ENCODE results near the gene COX15. TPM values are rescaled to one million over a fixed set of nuclear protein-coding genes. Genes with fewer than 3 reads are reported as not detected.

The COX15 gene
- total and polyA plus RNA-seq, 2 of the 8 experiments (the other 6 are each of a cell fraction or from before 2014, with no cell fraction given) = 17.5 to 36.6 TPM

DNA sequence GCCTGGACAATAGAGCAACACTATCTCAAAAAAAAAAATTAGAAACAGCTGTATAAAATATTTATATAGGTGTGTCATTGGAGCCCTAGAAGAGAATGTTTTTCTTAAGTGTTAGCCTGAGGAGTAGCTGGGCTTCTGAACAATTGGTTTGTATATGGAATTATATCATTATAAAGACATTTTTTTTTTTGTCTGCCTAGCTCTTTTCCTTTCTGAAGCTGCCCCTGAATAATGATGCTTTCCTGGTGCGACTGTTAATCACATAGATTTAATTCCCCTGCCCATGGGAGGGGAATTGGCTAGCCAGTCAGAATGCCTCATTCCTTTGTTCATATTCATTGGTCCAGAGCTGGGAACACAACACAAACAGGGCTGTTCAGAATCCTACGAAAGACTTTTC is 36.6 kb upstream of the COX15 start:
- Histone ChIP-seq H3K4me2 (ENCODE audit: insufficient read depth in 1 of 2, low read depth in 2 of 2, low read length in 2 of 2) (no peak overlapping the region), H4K8ac (ENCODE audit: extremely low read depth, insufficient read depth, low read length) (no peak overlapping the region), H2BK12ac (ENCODE audit: low read depth, low read length) (no peak overlapping the region), H3K14ac (ENCODE audit: insufficient read length) (no peak overlapping the region), H3K79me1 (ENCODE audit: low read depth, low read length) (no peaks in the 10 kb centered on the region), H3K27ac (ENCODE audit: low read depth, low read length) (no peak overlapping the region), H3K56ac (replicated peaks; ENCODE audit: insufficient read length, low read depth, low read length) (no peak overlapping the region), H4K91ac (replicated peaks; ENCODE audit: insufficient read length, low read length) (no peak overlapping the region), H3K4me3 (ENCODE audit: extremely low read depth in 1 of 4, insufficient read depth in 2 of 4, low read depth in 3 of 4, low read length in 4 of 4) (no peak overlapping the region), H4K5ac (ENCODE audit: insufficient read length, low read depth, low read length) (no peak overlapping the region), H2AK5ac (ENCODE audit: low read depth, low read length) (no peak overlapping the region), H3K4ac (replicated peaks; ENCODE audit: insufficient read length, low read depth, low read length) (no peak overlapping the region), H3K23me2 (ENCODE audit: low read depth, low read length) (no peaks in the 10 kb centered on the region), H3K27me3 (replicated peaks in 1 of 4; ENCODE audit: control insufficient read depth in 3 of 4, extremely low read depth in 1 of 4, insufficient read depth in 3 of 4, low read length in 3 of 4) (no peaks in the 10 kb centered on the region), H2AFZ (ENCODE audit: low read length) (no peak overlapping the region), H3K18ac (ENCODE audit: extremely low read depth, low read length) (no peak overlapping the region), H2BK120ac (replicated peaks; ENCODE audit: low read depth, low read length) (no peak overlapping the region), H3K9me3 (ENCODE audit: insufficient read depth in 2 of 2, low read depth in 1 of 2, low read length in 1 of 2) (no peaks in the 10 kb centered on the region), H4K20me1 (replicated peaks in 1 of 2; ENCODE audit: control insufficient read depth in 1 of 2, insufficient read depth in 2 of 2, low read length in 2 of 2) (no peaks in the 10 kb centered on the region), H3K4me1 (replicated peaks in 1 of 4; ENCODE audit: control insufficient read depth in 3 of 4, insufficient read depth in 4 of 4, low read length in 3 of 4) (no peaks in the 10 kb centered on the region), H2BK5ac (ENCODE audit: low read depth, low read length) (no peak overlapping the region), H2BK15ac (ENCODE audit: low read length) (no peak overlapping the region), H3K79me2 (ENCODE audit: control insufficient read depth in 1 of 2, insufficient read depth in 2 of 2, low read length in 2 of 2) (no peaks in the 10 kb centered on the region), H3K23ac (ENCODE audit: insufficient read length) (no peak overlapping the region), H3K9ac (replicated peaks in 1 of 4; ENCODE audit: extremely low read depth in 1 of 4, low read depth in 3 of 4, low read length in 3 of 4) (no peak overlapping the region), H3K36me3 (ENCODE audit: control insufficient read depth in 2 of 4, insufficient read depth in 4 of 4, low read length in 3 of 4) (no peaks in the 10 kb centered on the region), H2BK20ac (ENCODE audit: low read length) (no peak overlapping the region)
- POLR2A ChIA-PET (ENCODE audit: partially characterized antibody) = interaction anchor here (1.0 to 1.2 kb wide), 2 partner anchors 16 to 147 kb away, joined by 3 read pairs; no protein-coding TSS in a partner anchor
- no peak for FAIRE-seq
- no peak for DNase-seq (ENCODE audit: low read depth in 1 of 2, low spot score in 2 of 2)
- CTCF ChIA-PET (ENCODE audit: partially characterized antibody) = interaction anchor here (0.6 to 1.1 kb wide), 3 partner anchors 14 to 36 kb away, joined by 3 to 4 read pairs (median 3); partner anchors contain the start of gene ABCC2
- 81% methylated on average over 2 of the region's 2 CpGs; no CpG with 5 or more reads in 1 of the 2 experiments for WGBS, 2 experiments (ENCODE audit: extremely low coverage in 1 of 2, insufficient coverage in 1 of 2, insufficient read length in 1 of 2, insufficient replicate concordance in 2 of 2, low coverage in 1 of 2, low lambda C conversion rate in 2 of 2, missing lambda C conversion rate in 1 of 2)
- TF ChIP-seq RBBP5 (IDR thresholded peaks at IDR 0.05; ENCODE audit: borderline replicate concordance, low read depth, low read length) = no peak
- no peak for TF ChIP-seq TAF1 (IDR thresholded peaks at IDR 0.05; ENCODE audit: low read depth, low read length)
- no peak for TF ChIP-seq RAD21 (IDR thresholded peaks at IDR 0.05 in 1 of 2, conservative IDR thresholded peaks at IDR 0.05 in 1 of 2; ENCODE audit: low read depth in 2 of 2, low read length in 2 of 2)
- TF ChIP-seq CEBPB (IDR thresholded peaks at IDR 0.05; ENCODE audit: low read depth, low read length) = no peak
- TF ChIP-seq BACH1 (IDR thresholded peaks at IDR 0.05; ENCODE audit: low read length) = no peak
- TF ChIP-seq, protein P1, sequence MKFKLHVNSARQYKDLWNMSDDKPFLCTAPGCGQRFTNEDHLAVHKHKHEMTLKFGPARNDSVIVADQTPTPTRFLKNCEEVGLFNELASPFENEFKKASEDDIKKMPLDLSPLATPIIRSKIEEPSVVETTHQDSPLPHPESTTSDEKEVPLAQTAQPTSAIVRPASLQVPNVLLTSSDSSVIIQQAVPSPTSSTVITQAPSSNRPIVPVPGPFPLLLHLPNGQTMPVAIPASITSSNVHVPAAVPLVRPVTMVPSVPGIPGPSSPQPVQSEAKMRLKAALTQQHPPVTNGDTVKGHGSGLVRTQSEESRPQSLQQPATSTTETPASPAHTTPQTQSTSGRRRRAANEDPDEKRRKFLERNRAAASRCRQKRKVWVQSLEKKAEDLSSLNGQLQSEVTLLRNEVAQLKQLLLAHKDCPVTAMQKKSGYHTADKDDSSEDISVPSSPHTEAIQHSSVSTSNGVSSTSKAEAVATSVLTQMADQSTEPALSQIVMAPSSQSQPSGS (IDR thresholded peaks at IDR 0.05; ENCODE audit: low read length) = no peak
- no peak for TF ChIP-seq CHD1 (IDR thresholded peaks at IDR 0.05; ENCODE audit: low read depth, low read length)
- no peak for TF ChIP-seq EGR1 (IDR thresholded peaks at IDR 0.05; ENCODE audit: borderline replicate concordance, low read depth, low read length)
- TF ChIP-seq, protein P2, sequence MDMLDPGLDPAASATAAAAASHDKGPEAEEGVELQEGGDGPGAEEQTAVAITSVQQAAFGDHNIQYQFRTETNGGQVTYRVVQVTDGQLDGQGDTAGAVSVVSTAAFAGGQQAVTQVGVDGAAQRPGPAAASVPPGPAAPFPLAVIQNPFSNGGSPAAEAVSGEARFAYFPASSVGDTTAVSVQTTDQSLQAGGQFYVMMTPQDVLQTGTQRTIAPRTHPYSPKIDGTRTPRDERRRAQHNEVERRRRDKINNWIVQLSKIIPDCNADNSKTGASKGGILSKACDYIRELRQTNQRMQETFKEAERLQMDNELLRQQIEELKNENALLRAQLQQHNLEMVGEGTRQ (IDR thresholded peaks at IDR 0.05; ENCODE audit: low read length) = no peak
- no peak for TF ChIP-seq TEAD4 (IDR thresholded peaks at IDR 0.05; ENCODE audit: low read depth, low read length)
- TF ChIP-seq, protein P3, sequence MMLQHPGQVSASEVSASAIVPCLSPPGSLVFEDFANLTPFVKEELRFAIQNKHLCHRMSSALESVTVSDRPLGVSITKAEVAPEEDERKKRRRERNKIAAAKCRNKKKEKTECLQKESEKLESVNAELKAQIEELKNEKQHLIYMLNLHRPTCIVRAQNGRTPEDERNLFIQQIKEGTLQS (IDR thresholded peaks at IDR 0.05; ENCODE audit: insufficient read depth, low read depth, low read length) = no peak
